ENCODE measurements around the gene MRPL22. TPM values are rescaled to one million over a fixed set of nuclear protein-coding genes. Genes with fewer than 3 reads are reported as not detected.

MRPL22 gene
- total RNA-seq, 1 donor from 2014 or later = 38.4 TPM

DNA sequence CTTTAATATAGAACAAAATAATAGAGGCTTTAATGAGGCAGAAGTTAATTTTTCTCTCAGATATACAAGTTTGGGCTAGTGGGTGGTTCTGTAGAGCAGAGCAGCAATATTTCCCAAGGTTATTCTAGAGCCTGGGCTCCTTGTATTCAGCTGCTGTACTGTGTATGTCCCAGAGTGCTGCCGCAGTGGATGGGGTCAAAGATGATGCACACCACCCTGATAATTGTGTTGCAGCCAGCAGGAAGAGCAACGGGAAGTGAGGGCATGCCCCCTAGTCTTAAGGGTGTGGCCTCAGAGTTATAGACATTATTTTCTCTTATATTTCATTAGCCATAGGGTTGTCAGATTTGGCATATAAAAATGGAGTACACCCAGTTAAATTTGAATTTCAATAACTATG is 48.8 kb downstream of the MRPL22 start:
- Mint-ChIP-seq H3K27ac (ENCODE audit: unreplicated experiment) (no peak overlapping the region), H3K9me3 (ENCODE audit: unreplicated experiment) (peaks cover 2% of the 10 kb centered on the region), H3K4me3 (ENCODE audit: unreplicated experiment) (no peak overlapping the region), H3K4me1 (ENCODE audit: low read depth, unreplicated experiment) (peaks cover 1% of the 10 kb centered on the region), H3K27me3 (ENCODE audit: unreplicated experiment) (peaks cover under 1% of the 10 kb centered on the region), H3K36me3 (ENCODE audit: unreplicated experiment) (no peaks in the 10 kb centered on the region)
- no peak for DNase-seq
- TF ChIP-seq, protein P1, sequence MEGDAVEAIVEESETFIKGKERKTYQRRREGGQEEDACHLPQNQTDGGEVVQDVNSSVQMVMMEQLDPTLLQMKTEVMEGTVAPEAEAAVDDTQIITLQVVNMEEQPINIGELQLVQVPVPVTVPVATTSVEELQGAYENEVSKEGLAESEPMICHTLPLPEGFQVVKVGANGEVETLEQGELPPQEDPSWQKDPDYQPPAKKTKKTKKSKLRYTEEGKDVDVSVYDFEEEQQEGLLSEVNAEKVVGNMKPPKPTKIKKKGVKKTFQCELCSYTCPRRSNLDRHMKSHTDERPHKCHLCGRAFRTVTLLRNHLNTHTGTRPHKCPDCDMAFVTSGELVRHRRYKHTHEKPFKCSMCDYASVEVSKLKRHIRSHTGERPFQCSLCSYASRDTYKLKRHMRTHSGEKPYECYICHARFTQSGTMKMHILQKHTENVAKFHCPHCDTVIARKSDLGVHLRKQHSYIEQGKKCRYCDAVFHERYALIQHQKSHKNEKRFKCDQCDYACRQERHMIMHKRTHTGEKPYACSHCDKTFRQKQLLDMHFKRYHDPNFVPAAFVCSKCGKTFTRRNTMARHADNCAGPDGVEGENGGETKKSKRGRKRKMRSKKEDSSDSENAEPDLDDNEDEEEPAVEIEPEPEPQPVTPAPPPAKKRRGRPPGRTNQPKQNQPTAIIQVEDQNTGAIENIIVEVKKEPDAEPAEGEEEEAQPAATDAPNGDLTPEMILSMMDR (IDR thresholded peaks at IDR 0.05; ENCODE audit: partially characterized antibody, unreplicated experiment) = no peak

DNA sequence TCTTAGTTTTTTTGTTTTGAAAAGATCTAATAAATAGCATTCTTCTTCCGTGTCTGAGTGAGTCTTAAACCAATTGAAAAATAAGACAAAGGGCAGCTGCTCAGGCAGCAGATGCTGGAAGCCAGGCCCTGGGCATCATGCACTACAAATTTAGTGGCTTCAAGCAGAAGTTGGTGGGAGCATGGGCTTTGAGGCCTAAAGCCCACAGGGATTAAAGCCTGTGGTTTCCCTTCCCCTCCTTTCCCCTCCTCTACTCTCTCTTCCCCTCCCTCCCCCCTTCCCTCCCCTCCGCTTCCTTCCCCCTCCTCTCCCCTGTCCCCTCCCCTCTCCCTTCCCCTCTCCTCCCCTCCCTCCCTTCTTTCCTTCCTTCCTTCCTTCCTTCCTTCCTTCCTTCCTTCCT is 52.6 kb downstream of the MRPL22 start:
- Mint-ChIP-seq H3K4me3 (ENCODE audit: unreplicated experiment) (no peak overlapping the region), H3K36me3 (ENCODE audit: unreplicated experiment) (no peaks in the 10 kb centered on the region), H3K9me3 (ENCODE audit: unreplicated experiment) (peaks cover 3% of the 10 kb centered on the region), H3K27ac (ENCODE audit: unreplicated experiment) (no peak overlapping the region), H3K27me3 (ENCODE audit: unreplicated experiment) (peaks cover 2% of the 10 kb centered on the region), H3K4me1 (ENCODE audit: low read depth, unreplicated experiment) (peaks cover 1% of the 10 kb centered on the region)
- TF ChIP-seq, protein P1 (IDR thresholded peaks at IDR 0.05; ENCODE audit: partially characterized antibody, unreplicated experiment) = no peak
- DNase-seq = no peak

DNA sequence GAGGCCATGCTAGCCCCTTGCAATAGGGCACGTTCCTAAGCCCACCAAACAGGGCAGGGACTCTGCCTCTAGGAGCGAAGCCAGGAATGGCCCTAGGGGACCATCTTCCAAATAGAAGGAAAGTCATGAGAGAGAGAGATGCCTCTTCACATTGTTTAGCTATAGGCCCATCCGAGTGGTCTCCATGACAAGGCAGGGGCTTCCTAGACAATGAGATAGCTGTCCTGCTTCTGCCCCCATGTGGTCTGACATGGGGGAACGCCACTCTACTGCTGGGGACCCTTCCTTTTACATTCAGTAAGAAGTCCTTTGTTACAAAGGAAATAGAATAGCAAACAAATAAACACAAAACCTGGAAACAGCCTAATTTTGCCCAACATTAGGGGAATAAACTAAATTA is 54.8 kb downstream of the MRPL22 start:
- Mint-ChIP-seq H3K27ac (ENCODE audit: unreplicated experiment) (no peak overlapping the region), H3K4me1 (ENCODE audit: low read depth, unreplicated experiment) (peaks cover 1% of the 10 kb centered on the region), H3K9me3 (ENCODE audit: unreplicated experiment) (peaks cover 4% of the 10 kb centered on the region), H3K36me3 (ENCODE audit: unreplicated experiment) (no peaks in the 10 kb centered on the region), H3K4me3 (ENCODE audit: unreplicated experiment) (no peak overlapping the region), H3K27me3 (ENCODE audit: unreplicated experiment) (peaks cover 2% of the 10 kb centered on the region)
- TF ChIP-seq, protein P1 (IDR thresholded peaks at IDR 0.05; ENCODE audit: partially characterized antibody, unreplicated experiment) = peak; percentile 36
- peak; percentile 30 for DNase-seq

DNA sequence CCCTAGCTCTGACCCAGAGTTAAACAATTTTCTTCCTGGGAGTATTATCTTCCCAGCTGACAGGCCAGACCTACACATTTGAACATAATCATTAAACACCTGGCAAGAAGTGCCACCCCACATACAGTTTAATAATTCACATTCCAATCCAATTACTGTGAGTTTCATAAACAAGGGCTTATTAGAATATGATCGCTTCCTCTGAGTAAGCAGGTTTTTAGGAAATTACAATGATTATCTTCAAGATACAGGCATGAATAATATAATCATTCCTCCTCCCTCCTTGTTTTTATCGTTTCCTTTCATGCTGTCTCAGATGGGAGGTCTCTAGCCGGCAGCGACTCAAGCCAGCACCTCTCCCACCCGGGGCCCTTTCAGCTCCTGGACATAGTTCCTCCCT is 56.9 kb downstream of the MRPL22 start:
- no peaks in the 10 kb centered on the region for H3K36me3 Mint-ChIP-seq (ENCODE audit: unreplicated experiment)
- peaks cover 4% of the 10 kb centered on the region for H3K9me3 Mint-ChIP-seq (ENCODE audit: unreplicated experiment)
- H3K27me3 Mint-ChIP-seq (ENCODE audit: unreplicated experiment) = peaks cover 2% of the 10 kb centered on the region
- H3K4me1 Mint-ChIP-seq (ENCODE audit: low read depth, unreplicated experiment) = peaks cover 1% of the 10 kb centered on the region
- H3K27ac Mint-ChIP-seq (ENCODE audit: unreplicated experiment) = no peak overlapping the region
- no peak overlapping the region for H3K4me3 Mint-ChIP-seq (ENCODE audit: unreplicated experiment)
- no peak for DNase-seq
- TF ChIP-seq, protein P1 (IDR thresholded peaks at IDR 0.05; ENCODE audit: partially characterized antibody, unreplicated experiment) = no peak

DNA sequence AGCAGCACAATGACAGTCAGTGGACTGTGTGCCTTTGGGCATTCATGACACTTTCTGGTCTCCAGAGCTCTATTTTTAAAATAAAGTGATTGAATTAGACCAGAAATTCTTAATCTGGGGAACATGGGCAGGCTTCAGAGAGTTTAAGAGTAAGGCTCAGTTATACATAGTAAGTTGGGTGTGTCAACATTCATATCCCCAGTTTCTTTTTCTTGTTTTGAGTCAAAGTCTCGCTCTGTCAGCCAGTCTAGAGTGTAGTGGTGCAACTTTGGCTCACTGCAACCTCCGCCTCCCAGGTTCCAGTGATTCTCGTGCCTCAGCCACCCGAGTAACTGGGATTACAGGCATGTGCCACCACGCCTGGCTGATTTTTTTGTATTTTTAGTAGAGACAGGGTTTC is 59.0 kb downstream of the MRPL22 start:
- Mint-ChIP-seq H3K36me3 (ENCODE audit: unreplicated experiment) (no peaks in the 10 kb centered on the region), H3K4me3 (ENCODE audit: unreplicated experiment) (no peak overlapping the region), H3K27me3 (ENCODE audit: unreplicated experiment) (no peaks in the 10 kb centered on the region), H3K9me3 (ENCODE audit: unreplicated experiment) (peaks cover 2% of the 10 kb centered on the region), H3K27ac (ENCODE audit: unreplicated experiment) (no peak overlapping the region), H3K4me1 (ENCODE audit: low read depth, unreplicated experiment) (no peaks in the 10 kb centered on the region)
- TF ChIP-seq, protein P1 (IDR thresholded peaks at IDR 0.05; ENCODE audit: partially characterized antibody, unreplicated experiment) = no peak
- DNase-seq = no peak
